ENCODE measurements around the gene ZNF197.
"Not testable (repeated sequence)": the region's sequence is repeated elsewhere in the genome, so short reads cannot be mapped to it uniquely, and the experiment has no call there.

Gene ZNF197
- total RNA-seq: 42.3 to 54.1 reads per million in 2 donors

- peak; percentile 20 for DNase-seq
These were observed at the start of gene ZNF197 for GRCh38 chr3:44624749-44625480. TSS of gene ZNF197 (plus strand) at chr3:44625036. CDS start at chr3:44629155, 4,119 bp downstream.

GRCh38 chr3:44576613-44577012, 48.2 kb upstream of the ZNF197 start:
- DNase-seq: no peak

GRCh38 chr3:44577354-44577952, 47.4 kb upstream of the ZNF197 start:
- DNase-seq: not testable (repeated sequence)

GRCh38 chr3:44578316-44578715, 46.5 kb upstream of the ZNF197 start:
- DNase-seq: not testable (repeated sequence)

GRCh38 chr3:44578924-44579515, 45.8 kb upstream of the ZNF197 start:
- DNase-seq: not testable (repeated sequence)

- not testable (repeated sequence) for DNase-seq
These were observed 45.1 kb upstream of the ZNF197 start for GRCh38 chr3:44579749-44580148.

- not testable (repeated sequence) for DNase-seq
These were observed 43.9 kb upstream of the ZNF197 start for GRCh38 chr3:44580971-44581370.

- no peak for DNase-seq
These were observed 40.0 kb upstream of the ZNF197 start, which contains the start of gene ZNF660 for GRCh38 chr3:44584646-44585501. TSS of gene ZNF660 (plus strand) at chr3:44584964. CDS start at chr3:44594194, 9,230 bp downstream.

GRCh38 chr3:44596621-44597020, 28.2 kb upstream of the ZNF197 start:
- DNase-seq: no peak

- no peak for DNase-seq
These were observed 23.1 kb upstream of the ZNF197 start for GRCh38 chr3:44601749-44602148.

- no peak for DNase-seq
These were observed 12.2 kb upstream of the ZNF197 start for GRCh38 chr3:44612678-44613077.

- no peak for DNase-seq
These were observed 3.9 kb downstream of the ZNF197 start for GRCh38 chr3:44628716-44629115.

- no peak for DNase-seq
These were observed 7.4 kb downstream of the ZNF197 start for GRCh38 chr3:44632193-44632592.

- no peak for DNase-seq
These were observed 17.5 kb downstream of the ZNF197 start for GRCh38 chr3:44642337-44642736.

- DNase-seq: no peak
These were observed 18.2 kb downstream of the ZNF197 start for GRCh38 chr3:44643024-44643423.

- no peak for DNase-seq
These were observed 22.9 kb downstream of the ZNF197 start for GRCh38 chr3:44647771-44648170.

- no peak for DNase-seq
These were observed 23.9 kb downstream of the ZNF197 start, which contains the start of gene ZNF35 for GRCh38 chr3:44648564-44649229. TSS of gene ZNF35 (plus strand) at chr3:44648732. CDS start at chr3:44651068, 2,336 bp downstream.

- DNase-seq: no peak
These were observed 24.9 kb downstream of the ZNF197 start for GRCh38 chr3:44649709-44650108.

GRCh38 chr3:44654039-44654438, 29.2 kb downstream of the ZNF197 start:
- no peak for DNase-seq

GRCh38 chr3:44659015-44659414, 34.2 kb downstream of the ZNF197 start:
- DNase-seq: no peak

- no peak for DNase-seq
These were observed 34.6 kb downstream of the ZNF197 start for GRCh38 chr3:44659434-44659833.

GRCh38 chr3:44661189-44661588, 36.4 kb downstream of the ZNF197 start:
- no peak for DNase-seq
